ENCODE results near the gene TNS1.

The TNS1 gene

GRCh38 chr2:217777906-217778305, 224.9 kb downstream of the TNS1 start:
- DNase-seq (ENCODE audit: low read depth in 2 of 2): no peak

DNA sequence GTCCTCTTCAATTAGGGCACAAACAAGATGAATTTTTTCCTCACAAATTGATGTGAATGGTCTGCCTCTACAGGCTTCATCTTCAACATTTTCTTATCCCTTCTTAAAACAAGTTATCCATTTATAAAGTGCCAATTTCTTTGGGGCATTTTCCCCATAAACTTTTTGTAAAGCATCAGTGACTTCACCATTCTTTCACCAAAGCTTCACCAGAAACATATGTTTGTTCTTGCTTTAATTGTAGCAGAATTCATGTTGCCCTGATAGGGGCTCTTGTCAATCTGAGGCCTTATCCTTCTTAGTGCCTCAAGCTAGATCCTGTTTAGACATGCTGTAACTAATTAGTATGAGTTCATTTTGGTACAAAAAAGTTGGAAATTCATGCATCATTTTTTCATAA, 226.2 kb downstream of the TNS1 start:
- DNase-seq (ENCODE audit: low read depth in 2 of 2): no peak

DNA sequence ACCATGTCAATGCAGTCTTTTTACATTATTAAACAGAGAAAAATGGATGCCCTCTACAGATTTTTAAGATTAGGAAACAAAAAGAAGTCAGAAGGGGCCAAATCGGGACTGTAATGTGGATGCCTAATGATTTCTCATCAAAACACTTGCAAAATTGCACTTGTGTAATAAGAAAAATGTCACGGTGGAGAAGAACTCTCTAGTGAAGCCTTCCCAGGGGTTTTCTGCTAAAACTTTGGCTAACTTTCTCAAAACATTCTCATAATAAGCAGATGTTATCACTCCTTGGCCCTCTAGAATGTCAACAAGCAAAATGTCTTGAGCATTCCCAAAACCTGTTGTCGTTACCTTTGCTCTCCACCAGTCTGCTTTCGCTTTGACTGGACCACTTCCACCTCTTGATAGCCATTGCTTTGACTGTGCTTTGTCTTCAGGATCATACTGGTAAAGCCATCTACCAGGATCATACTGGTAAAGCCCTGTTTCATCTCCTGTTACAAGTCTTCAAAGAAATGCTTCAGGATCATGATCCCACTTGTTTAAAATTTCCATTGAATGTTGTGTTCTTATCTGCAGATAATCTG, 226.8 kb downstream of the TNS1 start:
- DNase-seq (ENCODE audit: low read depth in 2 of 2): no peak

GRCh38 chr2:217774232-217774631, 228.6 kb downstream of the TNS1 start:
- no peak for DNase-seq (ENCODE audit: low read depth in 2 of 2)

DNA sequence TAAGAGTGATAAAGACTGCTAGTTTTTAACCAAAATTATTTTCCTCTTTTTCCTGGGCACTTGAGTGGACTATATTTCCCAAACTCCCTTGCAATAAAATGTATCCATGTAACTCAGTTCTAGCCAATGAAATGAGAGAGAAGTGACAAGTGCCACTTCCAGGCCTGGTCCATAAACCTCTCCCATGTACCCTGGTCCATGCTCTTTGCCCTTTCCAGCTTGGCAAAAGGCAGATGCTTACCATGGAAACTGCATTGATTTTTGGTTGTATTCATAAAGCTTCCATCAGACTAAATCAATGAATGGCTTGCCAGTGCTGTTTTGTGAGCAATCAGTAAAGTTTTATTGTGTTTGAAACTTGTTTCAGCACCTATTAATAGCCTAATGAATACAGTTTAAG, 229.3 kb downstream of the TNS1 start:
- no peak for DNase-seq (ENCODE audit: low read depth in 2 of 2)

GRCh38 chr2:217766356-217766755, 236.4 kb downstream of the TNS1 start:
- no peak for DNase-seq (ENCODE audit: low read depth in 2 of 2)

DNA sequence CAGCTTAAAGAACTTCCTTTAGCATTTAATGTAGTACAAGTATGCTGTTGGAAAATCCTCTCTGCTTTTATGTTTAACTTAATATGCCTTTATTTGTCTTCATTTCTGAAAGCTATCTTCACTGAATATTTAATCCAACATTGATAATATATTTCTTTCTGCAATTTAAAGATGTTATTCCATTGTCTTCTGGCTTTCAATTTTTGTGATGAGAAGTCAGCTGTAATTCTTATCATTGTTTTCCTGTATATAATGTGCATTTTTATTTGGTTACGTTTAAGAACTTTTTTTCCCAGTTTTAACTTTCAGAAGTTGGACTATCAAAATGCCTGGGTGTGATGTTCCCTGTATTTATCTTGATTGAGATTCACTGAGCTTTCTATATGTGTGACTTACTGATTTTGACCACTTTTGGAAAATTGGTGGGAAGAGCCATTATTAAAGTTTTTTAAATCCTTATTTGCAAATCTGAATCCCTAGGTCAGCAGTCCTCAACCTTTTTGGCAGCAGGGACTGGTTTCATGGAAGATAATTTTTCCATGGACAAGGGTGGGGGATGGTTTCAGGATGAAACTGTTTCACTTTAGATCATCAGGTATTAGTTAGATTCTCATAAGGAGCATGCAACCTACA, 241.0 kb downstream of the TNS1 start:
- no peak for DNase-seq (ENCODE audit: low read depth in 2 of 2)

- no peak for DNase-seq (ENCODE audit: low read depth in 2 of 2)
These were observed 242.8 kb downstream of the TNS1 start for GRCh38 chr2:217759991-217760390.

- no peak for DNase-seq (ENCODE audit: low read depth in 2 of 2)
These were observed 245.7 kb downstream of the TNS1 start for GRCh38 chr2:217757108-217757463.

DNA sequence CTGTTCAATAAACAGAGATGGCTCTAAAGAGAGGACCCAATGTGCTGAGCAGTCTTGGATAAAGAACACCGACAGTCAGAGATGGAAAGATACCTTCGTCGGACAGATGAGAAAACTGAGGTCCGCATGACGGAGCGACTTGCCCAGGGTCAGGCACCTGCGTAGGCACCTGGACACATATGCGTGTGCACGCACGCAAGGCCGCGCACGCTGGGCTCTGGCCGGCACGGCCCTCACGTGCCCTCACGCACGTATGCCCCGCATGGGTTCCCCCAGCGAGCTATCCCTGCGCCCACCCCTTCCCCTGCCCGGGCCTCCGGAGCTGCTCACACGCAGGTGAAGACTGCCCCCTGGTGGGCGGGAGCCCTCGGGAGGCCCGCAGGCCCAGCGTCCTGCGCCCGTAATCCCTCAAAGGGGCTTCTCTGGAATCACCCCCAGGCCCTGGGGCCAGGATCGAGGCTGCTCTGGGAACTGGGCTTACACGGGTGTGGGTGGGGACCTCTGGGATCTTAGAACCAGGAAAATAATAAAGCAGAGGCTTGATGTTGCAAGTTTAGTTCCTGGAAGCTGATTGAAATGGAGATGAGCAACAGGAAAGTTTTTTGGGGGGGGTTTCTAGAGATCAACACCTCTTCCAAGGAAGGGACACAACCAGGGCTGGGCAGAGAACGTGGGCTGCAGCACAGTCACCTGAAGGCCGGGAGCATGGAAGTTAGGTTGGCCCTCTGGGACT, 246.3 kb downstream of the TNS1 start:
- DNase-seq (ENCODE audit: low read depth in 2 of 2): peak; percentile 24 to 33

- no peak for DNase-seq (ENCODE audit: low read depth in 2 of 2)
These were observed 247.6 kb downstream of the TNS1 start for GRCh38 chr2:217755027-217755745.

GRCh38 chr2:217753460-217754200, 249.2 kb downstream of the TNS1 start:
- DNase-seq (ENCODE audit: low read depth in 2 of 2): no peak

DNA sequence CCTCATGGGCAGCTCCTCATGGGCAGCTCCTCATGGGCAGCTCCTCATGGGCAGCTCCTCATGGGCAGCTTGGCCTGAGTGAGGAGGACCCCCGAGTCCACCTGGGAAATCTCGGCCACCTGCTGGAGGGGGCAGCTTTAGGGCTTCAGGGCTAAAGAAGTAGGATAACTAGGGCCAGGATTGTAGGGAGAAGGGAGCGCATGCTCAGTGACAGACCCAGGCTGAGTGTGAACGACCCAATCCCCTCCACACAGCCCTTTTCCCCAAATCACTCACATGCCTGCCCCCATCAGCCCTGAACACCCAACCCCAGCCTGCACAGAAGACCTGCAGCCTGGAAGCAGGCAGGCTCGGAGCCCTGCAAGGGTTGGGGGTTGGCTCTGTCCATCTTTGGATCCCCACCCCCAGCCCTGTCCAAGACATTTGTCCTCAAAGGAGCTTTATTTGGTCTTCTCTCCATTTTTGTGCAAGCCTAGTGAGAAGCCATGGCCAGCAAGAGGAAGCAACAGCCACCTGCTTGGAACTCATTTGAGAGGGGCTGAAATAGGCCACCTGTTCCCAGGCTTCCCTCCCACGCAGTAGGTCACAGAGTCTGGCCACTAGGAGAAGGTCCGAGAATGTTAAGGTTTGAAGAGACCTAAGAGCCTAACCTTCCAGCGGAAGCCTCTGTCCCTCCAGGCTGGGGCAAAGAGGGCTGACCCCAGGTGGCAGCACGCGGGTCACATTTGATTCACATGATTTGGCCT, 249.9 kb downstream of the TNS1 start:
- DNase-seq (ENCODE audit: low read depth in 2 of 2): no peak

- no peak for DNase-seq (ENCODE audit: low read depth in 2 of 2)
These were observed 250.8 kb downstream of the TNS1 start for GRCh38 chr2:217751952-217752351.

DNA sequence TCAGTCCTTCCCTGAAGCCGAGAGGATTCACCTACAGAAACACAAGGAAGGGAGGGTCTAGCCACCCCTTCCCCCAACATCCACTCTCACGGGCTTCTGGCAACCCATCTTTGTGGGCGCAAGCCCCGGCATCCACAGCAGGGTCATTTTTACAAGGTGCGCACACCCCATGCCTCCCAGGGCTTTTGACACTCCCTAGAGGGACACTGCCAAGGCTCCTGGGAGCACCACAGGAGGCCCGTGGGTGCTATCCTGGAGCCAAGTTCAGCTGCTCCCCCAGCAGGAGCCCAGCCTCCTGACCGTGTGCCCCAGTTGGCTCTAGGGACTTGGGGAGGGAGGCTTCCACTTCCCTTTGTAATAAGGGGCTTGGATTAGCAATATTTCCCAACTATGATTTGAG, 251.6 kb downstream of the TNS1 start:
- DNase-seq (ENCODE audit: low read depth in 2 of 2): no peak
